ENCODE measurements around the gene CEP290.
A peak's percentile ranks its signal among the peaks of the same experiment; 100 is the strongest.
"Not testable (repeated sequence)": the region's sequence is repeated elsewhere in the genome, so short reads cannot be mapped to it uniquely, and the experiment has no call there.

CEP290 gene

GRCh38 chr12:88144546-88145468, 2.9 kb upstream of the CEP290 start:
- Histone ChIP-seq H3K4me3 (ENCODE audit: insufficient read depth, low read depth, low read length, poor library complexity, severe bottlenecking) (no peak overlapping the region), H3K4me1 (ENCODE audit: control insufficient read depth, insufficient read depth, low read length, poor library complexity, severe bottlenecking) (peaks cover 7% of the 10 kb centered on the region)

GRCh38 chr12:88144037-88144436, 2.1 kb upstream of the CEP290 start:
- no peak for DNase-seq
- H3K9me3 ChIP-seq (ENCODE audit: control insufficient read depth, low read length) = no peaks in the 10 kb centered on the region
- no peak overlapping the region for H3K4me3 ChIP-seq (ENCODE audit: insufficient read depth, low read depth, low read length, poor library complexity, severe bottlenecking)
- peaks cover 7% of the 10 kb centered on the region for H3K4me1 ChIP-seq (ENCODE audit: control insufficient read depth, insufficient read depth, low read length, poor library complexity, severe bottlenecking)
- H3K36me3 ChIP-seq (ENCODE audit: control insufficient read depth, insufficient read depth, low read length) = no peaks in the 10 kb centered on the region
- no peaks in the 10 kb centered on the region for H3K27me3 ChIP-seq (replicated peaks; ENCODE audit: control insufficient read depth, insufficient read depth, low read length, poor library complexity, severe bottlenecking)
- H3K27ac ChIP-seq (ENCODE audit: insufficient read depth, low read length, poor library complexity, severe bottlenecking) = no peak overlapping the region

More at GRCh38 chr12:88144546-88145468, 2.9 kb upstream of the CEP290 start:
- no peak for DNase-seq
- peaks cover 2% of the 10 kb centered on the region for H3K36me3 ChIP-seq (ENCODE audit: control insufficient read depth, insufficient read depth, low read length)
- H3K27me3 ChIP-seq (replicated peaks; ENCODE audit: control insufficient read depth, insufficient read depth, low read length, poor library complexity, severe bottlenecking) = no peaks in the 10 kb centered on the region
- no peak overlapping the region for H3K27ac ChIP-seq (ENCODE audit: insufficient read depth, low read length, poor library complexity, severe bottlenecking)
- H3K9me3 ChIP-seq (ENCODE audit: control insufficient read depth, low read length) = no peaks in the 10 kb centered on the region

GRCh38 chr12:88142610-88142991, 713 bp upstream of the CEP290 start:
- peak in 1 of 3 donors; percentile 2 for DNase-seq
- Histone ChIP-seq H3K9me3 (ENCODE audit: control insufficient read depth, low read length) (no peaks in the 10 kb centered on the region), H3K36me3 (ENCODE audit: control insufficient read depth, insufficient read depth, low read length) (no peaks in the 10 kb centered on the region)

GRCh38 chr12:88141425-88141773, 489 bp downstream of the CEP290 start:
- Histone ChIP-seq H3K4me3 (ENCODE audit: insufficient read depth, low read depth, low read length, poor library complexity, severe bottlenecking) (peak overlapping the region; percentile 84), H3K27me3 (replicated peaks; ENCODE audit: control insufficient read depth, insufficient read depth, low read length, poor library complexity, severe bottlenecking) (no peaks in the 10 kb centered on the region), H3K9me3 (ENCODE audit: control insufficient read depth, low read length) (no peaks in the 10 kb centered on the region), H3K27ac (ENCODE audit: insufficient read depth, low read length, poor library complexity, severe bottlenecking) (peak overlapping the region; percentile 82), H3K4me1 (ENCODE audit: control insufficient read depth, insufficient read depth, low read length, poor library complexity, severe bottlenecking) (peaks cover 7% of the 10 kb centered on the region), H3K36me3 (ENCODE audit: control insufficient read depth, insufficient read depth, low read length) (no peaks in the 10 kb centered on the region)
- DNase-seq = no peak

More at GRCh38 chr12:88142610-88142991, 713 bp upstream of the CEP290 start:
- Histone ChIP-seq H3K4me3 (ENCODE audit: insufficient read depth, low read depth, low read length, poor library complexity, severe bottlenecking) (peak overlapping the region; percentile 84), H3K4me1 (ENCODE audit: control insufficient read depth, insufficient read depth, low read length, poor library complexity, severe bottlenecking) (peaks cover 7% of the 10 kb centered on the region), H3K27me3 (replicated peaks; ENCODE audit: control insufficient read depth, insufficient read depth, low read length, poor library complexity, severe bottlenecking) (no peaks in the 10 kb centered on the region), H3K27ac (ENCODE audit: insufficient read depth, low read length, poor library complexity, severe bottlenecking) (peak overlapping the region; percentile 82)

- H3K36me3 ChIP-seq (ENCODE audit: control insufficient read depth, insufficient read depth, low read length) = not testable (repeated sequence)
These were observed 2.2 kb downstream of the CEP290 start for GRCh38 chr12:88139711-88140110.

GRCh38 chr12:88133181-88133580, 8.7 kb downstream of the CEP290 start:
- H3K4me1 ChIP-seq (ENCODE audit: control insufficient read depth, insufficient read depth, low read length, poor library complexity, severe bottlenecking); H3K27ac ChIP-seq (ENCODE audit: insufficient read depth, low read length, poor library complexity, severe bottlenecking); H3K36me3 ChIP-seq (ENCODE audit: control insufficient read depth, insufficient read depth, low read length); DNase-seq; H3K9me3 ChIP-seq (ENCODE audit: control insufficient read depth, low read length); H3K27me3 ChIP-seq (replicated peaks; ENCODE audit: control insufficient read depth, insufficient read depth, low read length, poor library complexity, severe bottlenecking); H3K4me3 ChIP-seq (ENCODE audit: insufficient read depth, low read depth, low read length, poor library complexity, severe bottlenecking): not testable (repeated sequence)

More at GRCh38 chr12:88139711-88140110, 2.2 kb downstream of the CEP290 start:
- H3K4me3 ChIP-seq (ENCODE audit: insufficient read depth, low read depth, low read length, poor library complexity, severe bottlenecking); H3K27me3 ChIP-seq (replicated peaks; ENCODE audit: control insufficient read depth, insufficient read depth, low read length, poor library complexity, severe bottlenecking); DNase-seq; H3K27ac ChIP-seq (ENCODE audit: insufficient read depth, low read length, poor library complexity, severe bottlenecking); H3K4me1 ChIP-seq (ENCODE audit: control insufficient read depth, insufficient read depth, low read length, poor library complexity, severe bottlenecking); H3K9me3 ChIP-seq (ENCODE audit: control insufficient read depth, low read length): not testable (repeated sequence)

- no peaks in the 10 kb centered on the region for H3K9me3 ChIP-seq (ENCODE audit: control insufficient read depth, low read length)
- H3K36me3 ChIP-seq (ENCODE audit: control insufficient read depth, insufficient read depth, low read length) = peaks cover 10% of the 10 kb centered on the region
- H3K4me1 ChIP-seq (ENCODE audit: control insufficient read depth, insufficient read depth, low read length, poor library complexity, severe bottlenecking) = no peaks in the 10 kb centered on the region
- H3K27ac ChIP-seq (ENCODE audit: insufficient read depth, low read length, poor library complexity, severe bottlenecking) = no peak overlapping the region
- no peaks in the 10 kb centered on the region for H3K27me3 ChIP-seq (replicated peaks; ENCODE audit: control insufficient read depth, insufficient read depth, low read length, poor library complexity, severe bottlenecking)
- no peak for DNase-seq
- no peak overlapping the region for H3K4me3 ChIP-seq (ENCODE audit: insufficient read depth, low read depth, low read length, poor library complexity, severe bottlenecking)
These were observed 9.5 kb downstream of the CEP290 start for GRCh38 chr12:88132392-88132791.

GRCh38 chr12:88127855-88128254, 14.0 kb downstream of the CEP290 start:
- Histone ChIP-seq H3K4me1 (ENCODE audit: control insufficient read depth, insufficient read depth, low read length, poor library complexity, severe bottlenecking) (no peaks in the 10 kb centered on the region), H3K36me3 (ENCODE audit: control insufficient read depth, insufficient read depth, low read length) (peaks cover 17% of the 10 kb centered on the region), H3K4me3 (ENCODE audit: insufficient read depth, low read depth, low read length, poor library complexity, severe bottlenecking) (no peak overlapping the region), H3K27ac (ENCODE audit: insufficient read depth, low read length, poor library complexity, severe bottlenecking) (no peak overlapping the region), H3K27me3 (replicated peaks; ENCODE audit: control insufficient read depth, insufficient read depth, low read length, poor library complexity, severe bottlenecking) (no peaks in the 10 kb centered on the region), H3K9me3 (ENCODE audit: control insufficient read depth, low read length) (no peaks in the 10 kb centered on the region)
- no peak for DNase-seq

- H3K27me3 ChIP-seq (replicated peaks; ENCODE audit: control insufficient read depth, insufficient read depth, low read length, poor library complexity, severe bottlenecking) = no peaks in the 10 kb centered on the region
- peaks cover 17% of the 10 kb centered on the region for H3K36me3 ChIP-seq (ENCODE audit: control insufficient read depth, insufficient read depth, low read length)
- no peak overlapping the region for H3K27ac ChIP-seq (ENCODE audit: insufficient read depth, low read length, poor library complexity, severe bottlenecking)
- H3K4me3 ChIP-seq (ENCODE audit: insufficient read depth, low read depth, low read length, poor library complexity, severe bottlenecking) = no peak overlapping the region
- H3K4me1 ChIP-seq (ENCODE audit: control insufficient read depth, insufficient read depth, low read length, poor library complexity, severe bottlenecking) = no peaks in the 10 kb centered on the region
- no peaks in the 10 kb centered on the region for H3K9me3 ChIP-seq (ENCODE audit: control insufficient read depth, low read length)
- DNase-seq = no peak
These were observed 14.8 kb downstream of the CEP290 start for GRCh38 chr12:88127099-88127498.

- DNase-seq = no peak
These were observed 19.2 kb downstream of the CEP290 start for GRCh38 chr12:88122666-88123065.

More at GRCh38 chr12:88122666-88123065, 19.2 kb downstream of the CEP290 start:
- H3K4me3 ChIP-seq (ENCODE audit: insufficient read depth, low read depth, low read length, poor library complexity, severe bottlenecking) = no peak overlapping the region
- H3K27me3 ChIP-seq (replicated peaks; ENCODE audit: control insufficient read depth, insufficient read depth, low read length, poor library complexity, severe bottlenecking) = no peaks in the 10 kb centered on the region
- peaks cover 12% of the 10 kb centered on the region for H3K36me3 ChIP-seq (ENCODE audit: control insufficient read depth, insufficient read depth, low read length)
- no peak overlapping the region for H3K27ac ChIP-seq (ENCODE audit: insufficient read depth, low read length, poor library complexity, severe bottlenecking)
- H3K9me3 ChIP-seq (ENCODE audit: control insufficient read depth, low read length) = no peaks in the 10 kb centered on the region
- H3K4me1 ChIP-seq (ENCODE audit: control insufficient read depth, insufficient read depth, low read length, poor library complexity, severe bottlenecking) = no peaks in the 10 kb centered on the region
